Stimulated activated CD4-positive, alpha-beta T cell treated with anti-CD3 and anti-CD28 coated beads, TNF-alpha, amount 100 ng/mL, for 1 hour (primary cell): ENCODE measurements around the gene CDKN2B-AS1.

Source experiments
- DNase-seq, 3 donors: peaks; one replicate each; pipeline ENCODE4 v3.0.0-alpha.2; 2020; ENCODE audit warnings: low read depth in 3 of 3, low spot score in 1 of 3

CDKN2B-AS1 gene

DNA sequence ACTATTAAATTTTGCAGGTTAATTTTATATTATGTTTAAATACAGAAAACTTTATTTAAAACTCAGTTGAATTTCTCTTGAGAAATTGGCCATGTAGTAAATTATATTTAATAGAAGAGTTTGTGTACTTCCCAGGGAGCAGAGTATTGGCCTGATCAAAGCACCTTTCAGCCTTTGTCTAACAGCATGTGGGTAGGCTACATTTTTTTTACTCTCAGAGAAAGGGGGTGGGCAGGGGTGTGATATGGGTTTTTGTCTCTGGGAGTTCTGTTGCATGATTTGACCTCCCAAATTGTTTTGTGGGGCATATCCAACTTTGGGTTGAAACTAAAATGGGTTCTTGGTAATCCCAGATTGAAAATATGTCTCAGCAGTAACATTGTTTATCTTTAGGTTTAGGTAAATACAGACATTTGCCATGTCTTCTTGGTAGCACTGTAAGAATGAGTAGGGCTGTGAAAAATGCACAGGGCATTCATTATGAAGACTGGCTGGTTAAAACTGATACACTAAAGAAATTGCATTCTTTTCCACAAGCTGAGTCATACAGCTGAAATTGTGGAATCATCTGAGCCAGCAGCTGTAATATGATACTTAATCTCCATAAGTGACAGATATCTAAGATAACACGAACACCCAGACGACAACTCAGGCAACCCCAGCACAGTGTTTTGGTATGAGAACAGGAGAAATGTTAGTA is 89.9 kb downstream of the CDKN2B-AS1 start:
- DNase-seq: no peak

DNA sequence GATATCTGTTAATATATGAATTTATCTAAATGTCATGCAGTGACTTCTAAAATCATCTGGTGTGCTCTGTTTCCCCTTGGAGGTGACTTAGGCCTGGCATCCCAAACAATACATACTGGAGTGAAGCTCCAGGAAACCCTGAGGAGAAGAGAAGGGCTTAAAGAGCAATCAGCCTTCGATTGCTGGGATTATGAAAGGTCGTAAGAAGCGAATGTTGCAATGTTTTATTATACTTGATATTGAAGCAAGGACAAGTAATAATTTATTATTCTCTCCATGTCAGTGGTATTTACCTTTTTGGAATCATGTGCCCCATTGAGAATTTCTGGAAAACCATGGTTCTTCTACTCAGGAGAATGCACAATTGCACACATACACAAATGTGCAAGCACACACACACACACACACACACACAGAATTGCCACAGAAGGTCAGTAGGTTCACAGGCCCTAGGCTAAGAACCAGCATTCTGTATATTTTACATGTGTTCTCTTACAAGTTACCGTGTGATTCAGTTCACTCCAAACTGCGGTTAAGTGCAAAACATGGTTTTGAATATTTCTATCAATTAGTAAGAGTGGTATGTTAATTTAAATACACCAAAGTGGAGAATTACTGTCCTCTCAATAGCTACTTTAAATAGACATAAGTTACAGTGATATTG is 93.6 kb downstream of the CDKN2B-AS1 start:
- no peak for DNase-seq

DNA sequence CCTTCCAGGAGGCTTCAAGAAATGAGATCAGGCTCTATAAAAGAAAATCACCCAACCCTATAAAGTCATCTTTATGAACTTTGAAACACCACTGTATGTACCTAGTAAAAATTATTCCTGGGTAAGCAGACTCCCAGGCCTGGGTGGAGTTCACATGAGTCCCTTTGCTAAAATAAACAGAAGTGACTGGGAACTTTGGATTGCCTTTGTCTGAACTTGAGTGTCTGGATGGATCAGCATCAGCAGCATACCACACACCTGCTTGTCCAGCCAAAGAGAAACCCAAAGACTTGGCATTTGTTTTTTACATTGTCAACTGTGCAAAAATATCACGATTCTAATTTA is 94.1 kb downstream of the CDKN2B-AS1 start:
- DNase-seq: no peak

DNA sequence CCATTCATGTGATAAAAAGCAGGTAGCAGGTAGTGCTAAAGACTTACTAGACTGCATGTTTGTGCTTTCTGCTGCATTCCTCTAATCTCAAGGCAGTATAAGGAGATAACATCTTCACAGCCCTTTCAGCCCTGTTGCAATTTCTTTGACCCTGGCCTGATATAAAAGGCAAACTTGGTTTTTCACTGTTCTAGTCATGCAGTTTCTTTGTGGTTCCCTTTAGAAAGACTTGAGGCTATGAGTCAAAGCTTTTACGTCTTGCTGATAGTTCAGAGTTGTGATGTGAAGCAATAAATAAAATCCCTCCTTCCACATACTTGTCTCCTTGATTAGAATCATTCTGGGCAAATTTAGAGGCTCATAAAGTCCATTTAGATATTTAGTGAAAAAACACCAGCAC is 103.1 kb downstream of the CDKN2B-AS1 start:
- DNase-seq: no peak

DNA sequence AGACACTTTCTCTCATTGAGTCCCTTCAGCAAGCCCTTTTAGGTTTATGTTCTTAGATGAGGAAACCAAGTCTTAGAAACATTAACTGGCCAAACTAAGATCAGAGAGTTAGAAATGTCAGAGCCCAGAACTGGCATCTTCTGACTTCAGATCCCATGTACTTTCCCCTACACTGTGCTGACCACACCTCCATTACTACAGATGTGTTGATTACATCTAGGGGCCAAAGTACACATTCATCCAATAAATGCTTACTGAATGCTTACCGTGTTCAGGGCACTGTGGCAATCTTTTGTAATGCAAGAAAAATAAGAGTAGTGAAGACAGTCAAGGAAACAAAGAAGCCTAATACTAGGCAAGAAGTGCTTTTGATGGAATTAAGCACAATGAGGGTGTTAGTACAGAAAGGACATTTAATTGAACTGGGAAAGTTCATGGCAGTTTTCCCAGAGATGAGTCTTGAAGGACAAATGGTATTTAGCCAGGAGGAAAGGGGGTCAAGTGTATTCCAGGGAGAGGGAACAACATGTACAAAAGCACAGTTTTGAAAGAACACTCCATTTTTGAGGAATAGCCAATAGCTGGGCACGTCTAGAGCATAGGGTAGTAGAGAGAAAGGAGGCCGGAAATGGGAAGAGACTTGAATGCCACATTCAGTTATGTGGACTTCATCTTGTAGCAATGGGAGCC is 104.2 kb downstream of the CDKN2B-AS1 start:
- no peak for DNase-seq

DNA sequence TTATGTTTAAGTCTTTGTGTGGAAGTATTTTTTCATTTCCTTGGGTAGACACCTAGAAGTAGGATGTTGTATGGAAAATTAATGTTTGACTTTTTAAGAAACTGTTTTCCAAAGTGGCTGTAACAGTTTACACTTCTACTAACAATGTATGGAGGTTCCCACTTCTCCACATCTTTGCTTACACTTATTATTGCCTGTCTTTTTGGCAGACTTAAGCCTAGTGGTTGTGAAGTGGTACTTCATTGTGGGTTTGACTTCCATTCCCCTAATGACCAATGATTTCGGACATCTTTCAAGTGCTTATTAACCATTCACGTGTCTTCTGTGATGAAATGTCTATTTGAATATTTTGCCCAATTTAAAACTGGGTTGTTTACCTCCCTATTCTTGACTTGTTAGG is 106.0 kb downstream of the CDKN2B-AS1 start:
- DNase-seq: no peak

DNA sequence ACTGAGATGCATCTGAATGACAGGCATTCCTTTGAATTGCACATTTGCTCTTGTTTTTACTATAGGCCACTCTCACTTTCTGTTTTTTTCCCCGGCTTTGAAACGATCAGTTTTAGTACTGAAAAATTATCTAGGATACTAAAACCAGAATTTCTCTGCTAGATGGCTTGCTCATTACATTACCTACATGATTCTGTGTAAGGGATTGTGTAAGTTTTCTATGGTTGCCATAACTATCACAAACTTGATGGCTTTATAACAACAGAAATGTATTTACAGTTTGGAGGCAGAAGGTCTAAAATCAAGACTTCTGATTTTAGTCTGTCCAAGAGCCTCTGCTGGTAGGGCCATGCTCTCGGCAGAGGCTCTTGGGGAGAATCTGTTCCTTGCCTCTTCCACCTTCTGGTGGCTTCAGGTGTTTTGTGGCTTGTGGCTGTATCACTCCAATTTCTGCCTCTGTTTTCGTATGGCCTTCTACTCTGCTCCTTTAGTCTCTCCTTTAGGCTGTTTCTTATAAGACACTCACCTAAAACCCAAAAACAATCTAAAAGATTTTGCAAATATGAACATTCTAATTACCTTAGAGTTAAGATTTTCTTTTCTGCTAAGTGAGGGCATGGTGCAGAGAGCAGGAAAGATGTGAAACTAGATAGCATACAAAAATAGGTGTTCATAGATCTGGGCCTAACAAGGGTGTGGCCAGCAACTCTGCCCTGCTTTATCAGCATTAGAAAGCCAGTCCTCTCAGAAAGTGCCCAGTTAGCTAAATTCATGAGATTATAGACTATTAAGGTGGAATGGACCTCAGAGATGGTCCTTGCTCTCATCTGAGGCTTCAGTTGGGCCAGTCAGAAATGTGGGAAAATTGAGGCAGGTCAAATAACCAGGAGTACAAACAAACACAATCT is 107.8 kb downstream of the CDKN2B-AS1 start:
- DNase-seq: no peak

DNA sequence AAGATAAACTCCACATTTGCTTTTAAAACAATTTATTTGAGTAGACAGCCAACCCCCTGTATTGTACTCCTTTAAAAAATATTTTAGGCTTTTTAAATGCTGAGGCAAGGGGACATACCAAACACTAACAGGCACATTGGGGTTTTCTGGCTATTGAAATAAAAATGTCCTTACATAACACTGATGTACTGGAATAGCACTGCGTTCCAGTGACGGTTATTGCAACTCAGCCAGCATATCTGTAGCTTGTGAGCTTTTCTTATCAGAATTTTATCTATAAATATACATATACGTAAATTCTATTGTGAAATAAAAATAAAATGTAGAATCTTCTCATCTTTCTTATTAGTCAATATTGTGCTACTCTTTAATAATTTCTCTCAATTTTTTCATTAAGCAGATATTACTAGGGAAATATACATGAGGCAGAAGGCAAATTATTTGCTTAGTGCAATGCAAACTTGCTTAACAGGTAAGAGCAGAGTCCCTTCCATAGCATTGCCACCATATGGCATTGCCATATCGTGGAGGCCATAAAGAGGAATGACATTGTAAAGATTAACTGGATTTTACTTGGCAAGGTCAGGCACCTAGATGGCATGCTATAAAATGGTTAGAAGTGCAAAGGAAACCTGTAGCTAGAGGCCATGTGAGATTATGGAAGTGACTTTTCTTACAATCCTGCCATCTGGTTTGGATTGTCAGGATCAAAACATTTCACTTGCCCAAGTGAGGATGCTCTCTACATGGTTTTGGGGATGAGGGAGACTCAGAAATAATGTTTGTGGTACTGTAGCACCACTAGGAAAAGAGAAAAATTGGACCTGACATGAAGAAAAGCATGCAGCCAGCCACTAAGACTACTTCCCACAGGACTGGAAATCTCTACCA is 109.3 kb downstream of the CDKN2B-AS1 start:
- no peak for DNase-seq

DNA sequence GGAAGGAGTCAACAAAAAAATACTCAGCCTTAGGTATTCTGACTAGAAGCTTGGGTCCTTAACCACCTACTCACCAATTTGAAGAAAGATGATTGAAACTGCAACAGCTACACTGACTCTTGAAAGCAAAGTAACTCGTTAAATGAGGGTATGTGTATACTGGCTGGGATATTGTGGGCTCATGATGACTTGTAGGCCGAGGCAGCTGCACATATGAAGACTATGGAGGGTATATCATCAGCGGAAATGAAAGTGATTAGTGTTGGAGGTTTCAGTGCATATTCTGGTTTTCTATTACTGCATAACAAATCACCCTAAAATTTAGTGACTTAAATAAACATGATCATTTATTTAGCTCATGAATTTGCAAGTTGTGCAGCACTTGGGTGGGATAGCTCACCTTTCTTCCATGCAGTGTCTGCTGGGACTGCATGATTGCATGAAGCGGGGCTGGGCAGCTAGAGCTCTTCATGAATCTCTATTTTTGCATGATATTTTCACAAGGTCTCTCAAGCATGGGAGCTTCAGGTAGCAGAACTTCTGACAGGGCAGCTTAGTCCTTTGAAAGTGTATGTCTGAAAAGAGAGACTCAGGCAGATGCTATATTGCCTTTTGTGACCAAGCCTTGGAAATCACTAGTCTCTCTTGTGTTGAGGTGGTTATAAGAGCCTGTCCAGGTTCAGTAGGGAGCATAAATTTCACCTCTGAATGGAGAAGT is 110.6 kb downstream of the CDKN2B-AS1 start:
- DNase-seq: no peak

DNA sequence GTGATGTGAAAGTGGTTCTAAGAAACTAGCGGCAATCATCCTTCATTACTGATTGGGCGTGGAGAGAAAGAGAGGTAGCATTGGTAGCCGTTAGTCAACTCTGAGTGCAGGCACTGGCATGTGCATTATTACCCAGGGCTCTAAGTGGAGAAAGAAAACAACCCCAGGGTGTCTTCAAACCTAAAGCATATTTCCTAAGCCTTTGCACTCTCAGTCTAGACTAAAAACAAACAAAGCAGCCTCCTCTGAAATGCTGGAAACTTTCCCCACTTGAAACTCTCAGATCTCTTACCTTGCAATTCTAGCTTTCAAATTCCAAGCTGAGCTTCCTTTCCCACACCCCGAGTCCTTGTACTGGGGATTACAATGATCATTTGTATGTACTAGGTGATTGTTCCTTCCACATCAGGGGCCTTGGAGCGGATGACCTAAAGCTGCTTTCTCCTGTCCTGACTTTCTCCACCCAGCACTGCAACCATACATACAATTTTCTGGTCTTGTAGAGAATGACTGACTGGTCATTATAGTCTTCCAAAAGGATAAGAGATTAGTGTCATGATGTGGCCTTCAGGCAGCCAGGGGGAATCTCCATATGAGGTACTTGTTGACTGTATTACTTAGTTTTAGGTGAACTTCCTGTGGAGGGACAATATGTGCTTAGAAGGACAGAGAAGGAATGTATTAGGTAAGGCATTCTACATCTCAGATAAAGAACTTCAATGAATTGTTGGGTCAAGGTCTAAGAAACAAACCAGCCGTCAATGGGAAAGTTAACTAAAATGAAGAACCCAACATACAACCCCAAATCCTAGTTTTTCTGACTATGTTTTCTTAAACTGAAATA is 112.8 kb downstream of the CDKN2B-AS1 start:
- DNase-seq: no peak

DNA sequence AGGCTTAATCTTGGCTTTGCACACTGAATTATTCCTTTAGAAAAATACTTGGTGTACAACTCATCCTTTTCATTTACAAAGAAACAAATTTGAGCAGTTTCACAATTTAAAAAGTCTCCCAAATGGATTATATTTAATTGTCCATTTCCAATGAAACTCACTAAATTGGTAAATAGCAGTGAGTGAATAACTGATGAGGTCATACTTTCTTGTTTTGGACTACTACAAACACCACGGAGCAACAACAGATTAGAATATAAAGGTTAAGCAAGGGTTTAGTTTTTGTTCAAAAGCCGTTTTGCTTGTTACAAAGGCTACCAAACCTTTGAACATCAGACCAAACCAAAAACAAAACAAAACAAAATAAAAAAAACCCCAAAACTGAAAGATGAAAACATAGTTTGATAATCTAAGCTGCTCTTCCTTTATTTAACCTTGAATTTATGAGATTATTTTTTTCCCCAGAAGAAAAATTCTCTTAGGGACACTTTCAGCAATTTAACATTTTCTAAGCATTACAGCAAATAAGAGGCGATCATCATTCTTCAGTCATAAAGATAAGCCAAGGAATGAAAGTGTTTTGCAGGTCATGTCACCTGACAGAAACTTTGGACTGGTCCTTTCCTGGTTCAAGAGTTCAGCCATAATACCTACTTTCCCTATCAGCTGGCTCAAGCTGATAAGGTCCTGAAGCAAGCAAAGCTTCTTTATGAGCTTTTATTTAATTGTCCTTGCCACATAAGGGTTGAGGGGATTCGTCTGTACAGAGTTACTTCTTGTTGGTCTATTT is 114.2 kb downstream of the CDKN2B-AS1 start:
- DNase-seq: no peak

DNA sequence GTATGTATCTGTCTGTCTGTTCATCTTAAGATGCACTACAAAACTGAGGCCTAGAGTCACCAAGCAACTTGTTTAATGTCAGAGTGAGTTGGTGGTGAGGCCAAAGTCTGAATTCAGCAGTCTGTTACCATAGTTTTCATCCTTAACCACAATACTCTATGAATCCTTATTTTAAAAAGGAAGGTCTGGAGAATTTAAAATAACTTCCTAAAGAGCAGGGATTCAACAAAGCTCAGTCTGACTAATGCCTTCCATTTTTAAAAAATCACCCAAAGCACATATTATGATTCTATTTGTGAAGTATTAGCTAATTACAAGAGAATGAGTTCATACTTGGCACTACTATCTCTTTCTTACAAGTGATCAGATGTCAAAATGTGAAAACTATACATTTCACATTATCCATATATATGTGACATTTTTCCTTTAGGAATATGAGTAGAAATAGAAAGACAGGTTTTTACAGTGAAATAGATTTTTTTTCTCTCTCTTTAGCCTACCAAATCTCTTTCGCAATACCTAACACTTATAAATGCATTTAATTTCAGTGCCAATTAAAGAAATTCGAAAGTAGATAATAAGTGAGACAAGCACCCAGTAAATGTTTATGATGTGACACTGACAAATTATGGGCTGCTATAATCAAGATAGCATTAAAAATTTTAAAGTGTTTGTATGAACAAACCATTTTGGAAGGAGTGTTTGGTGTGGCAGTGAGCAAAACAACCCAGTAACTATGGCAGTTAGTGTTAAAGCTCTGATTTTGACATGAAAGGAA is 116.8 kb downstream of the CDKN2B-AS1 start:
- DNase-seq: no peak

DNA sequence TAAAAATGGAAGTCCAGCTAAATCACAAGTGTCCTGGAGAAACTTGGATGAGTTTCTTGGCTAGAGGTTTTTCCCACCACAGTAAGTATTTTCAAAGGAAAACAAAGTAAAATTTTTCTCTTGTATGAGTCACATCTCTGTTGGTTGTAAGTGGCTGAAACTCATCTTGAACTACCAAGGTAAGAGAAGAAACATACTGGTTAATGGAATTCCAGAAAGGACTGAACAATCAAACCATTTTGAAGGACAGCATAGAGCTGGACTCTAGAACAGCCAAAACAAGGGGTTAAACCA is 117.3 kb downstream of the CDKN2B-AS1 start:
- no peak for DNase-seq

DNA sequence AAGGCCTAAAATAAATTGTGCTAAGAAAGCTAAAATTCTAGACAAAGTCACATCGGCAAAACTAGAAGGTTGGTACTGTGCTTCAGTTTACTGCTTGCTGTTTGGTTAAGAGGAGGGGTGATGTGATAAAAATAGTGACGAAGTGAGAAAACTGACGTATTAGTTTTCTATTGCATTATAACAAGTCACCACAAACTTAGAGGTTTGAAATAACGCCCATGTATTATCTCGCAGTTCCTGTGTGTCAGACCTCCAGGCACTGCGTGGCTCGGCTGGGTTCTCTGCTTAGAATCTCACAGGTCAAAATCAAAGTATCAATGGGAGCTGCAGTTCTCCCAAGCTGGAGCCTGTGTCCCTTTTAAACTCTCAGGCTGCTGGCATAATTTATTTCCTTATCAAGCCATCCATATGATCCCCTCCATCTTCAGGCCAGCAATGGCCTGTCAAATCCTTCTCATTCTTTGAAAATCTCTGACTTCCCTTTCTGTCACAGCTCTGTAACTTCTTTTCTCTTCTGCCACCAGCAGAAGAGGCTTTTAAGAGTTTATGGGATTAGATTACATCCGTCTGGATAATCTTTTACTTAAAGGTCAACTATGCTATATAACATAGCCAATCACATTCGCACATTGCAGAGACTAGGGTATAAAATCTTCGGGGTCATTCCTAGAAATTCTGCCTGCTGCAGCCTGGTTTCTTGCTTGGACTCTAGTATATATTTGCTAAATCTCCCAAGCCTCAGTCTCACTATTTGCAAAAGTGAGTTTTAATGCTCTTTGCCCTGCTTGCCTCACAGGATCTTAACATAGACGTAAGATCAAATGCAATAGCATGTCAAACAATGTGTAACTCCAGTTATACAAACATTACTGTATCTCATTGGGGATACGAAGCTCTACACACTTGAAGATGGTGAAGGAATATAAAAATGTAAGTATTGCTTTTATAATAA is 118.6 kb downstream of the CDKN2B-AS1 start:
- DNase-seq: no peak

DNA sequence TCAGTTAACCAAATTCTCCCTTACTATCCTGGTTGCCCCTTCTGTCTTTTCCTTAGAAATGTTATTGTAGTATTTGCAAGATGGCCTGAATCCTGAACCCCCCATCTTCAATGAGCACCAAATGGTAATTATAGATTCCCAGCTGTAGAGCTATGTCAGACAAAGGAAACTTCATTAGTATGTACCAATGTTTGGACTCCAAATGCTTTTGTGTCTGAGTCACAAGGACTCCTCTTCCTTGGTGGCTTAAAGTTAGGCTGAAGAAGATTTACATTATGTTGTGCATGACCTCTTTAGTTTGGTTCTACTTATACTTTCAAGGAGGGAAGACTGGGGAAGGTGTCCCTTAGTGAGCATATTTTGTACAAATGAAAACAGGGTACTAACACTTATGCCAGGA is 120.4 kb downstream of the CDKN2B-AS1 start:
- DNase-seq: no peak

DNA sequence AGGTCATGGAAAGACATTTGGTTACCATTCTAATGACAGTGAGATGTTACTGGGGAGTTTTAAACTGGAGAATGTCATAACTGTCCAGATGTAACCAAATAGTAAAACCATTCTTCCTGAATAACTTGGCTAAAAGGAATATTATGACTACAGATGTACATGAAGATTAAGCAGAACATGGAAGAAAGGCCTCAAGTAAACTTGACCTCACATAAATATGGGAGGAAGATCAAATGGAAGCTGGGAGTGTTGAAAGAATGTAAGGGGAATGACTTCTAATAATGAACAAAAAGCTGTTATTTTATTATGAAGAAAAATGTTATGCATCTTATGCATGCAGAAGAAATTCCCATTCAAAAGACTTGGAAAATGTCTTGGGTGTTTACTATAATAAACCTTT is 122.2 kb downstream of the CDKN2B-AS1 start:
- DNase-seq: no peak
